Lung (tissue), 13 donors: ENCODE measurements around the gene METAP1. TPM values are rescaled to one million over a fixed set of nuclear protein-coding genes. Genes with fewer than 3 reads are reported as not detected.
"Not testable (repeated sequence)": the region's sequence is repeated elsewhere in the genome, so short reads cannot be mapped to it uniquely, and the experiment has no call there.

Experiments
- ATAC-seq: fragments of 200-7000 bp; cut with Tn5 transposase; one replicate; pipeline ENCODE4 v1.9.1; 2020; ENCODE audit warnings: moderate number of reproducible peaks; ENCODE audit not compliant: insufficient read depth, low FRiP score
- DNase-seq, 3 donors: peaks; one replicate each; pipeline ENCODE4 v3.0.0-alpha.2; 2013 to 2017
- H3K27ac ChIP-seq, 2 donors: one replicate each; pipeline ENCODE4 v1.5.1; 2013; ENCODE audit warnings: mild to moderate bottlenecking in 2 of 2, moderate library complexity in 2 of 2, control low read depth in 1 of 2, inconsistent platforms in 1 of 2, low read depth in 1 of 2, low read length in 1 of 2
- H3K27me3 ChIP-seq, 3 donors: one replicate each; pipeline ENCODE4 v1.5.1; 2013; ENCODE audit warnings: low read length in 2 of 3; ENCODE audit not compliant: control insufficient read depth in 3 of 3, insufficient read depth in 3 of 3
- H3K36me3 ChIP-seq, 4 donors: one replicate each; pipeline ENCODE4 v1.5.1; 2013; ENCODE audit warnings: low read length in 4 of 4, mild to moderate bottlenecking in 1 of 4, moderate library complexity in 1 of 4; ENCODE audit not compliant: control insufficient read depth in 4 of 4, insufficient read depth in 4 of 4
- H3K4me1 ChIP-seq, 5 donors: one replicate each; pipeline ENCODE4 v1.5.1; 2013; ENCODE audit warnings: low read length in 5 of 5, mild to moderate bottlenecking in 2 of 5, moderate library complexity in 1 of 5; ENCODE audit not compliant: control insufficient read depth in 5 of 5, insufficient read depth in 5 of 5
- H3K4me3 ChIP-seq: one replicate; pipeline ENCODE4 v1.5.1; 2013; ENCODE audit warnings: mild to moderate bottlenecking, control low read depth, moderate library complexity
- H3K9ac ChIP-seq, 2 donors: one replicate each; pipeline ENCODE4 v1.5.1; 2013; ENCODE audit warnings: low read length in 2 of 2, control low read depth in 1 of 2; ENCODE audit not compliant: insufficient read depth in 1 of 2
- H3K9me3 ChIP-seq, 4 donors: one replicate each; pipeline ENCODE4 v1.5.1; 2013; ENCODE audit warnings: low read length in 3 of 4, mild to moderate bottlenecking in 1 of 4, moderate library complexity in 1 of 4; ENCODE audit not compliant: control insufficient read depth in 4 of 4, insufficient read depth in 3 of 4
- WGBS, 2 donors: extraction: QIAGEN DNeasy Blood & Tissue Kit; methylation state at CpG; one replicate each; pipeline ENCODE4 v1.1.7; 2013; 5-methylcytosine and 5-hydroxymethylcytosine counted together
- polyA plus RNA-seq, 2 donors: library from polyadenylated mRNA; stranded (reverse); fragments of 200-250 nt; gene quantifications; one replicate each; pipeline ENCODE4 v1.2.1, GENCODE V29; 2013
- small RNA-seq: library from RNA; depleted of rRNA; stranded (forward); fragments of <200 nt; gene quantifications from one replicate; pipeline ENCODE3, GENCODE V24; 2014; ENCODE audit warnings: low replicate concordance
- total RNA-seq, 2 donors: library from RNA; depleted of rRNA in 1 of 2; stranded (reverse); fragments of >200 nt in 1 of 2; gene quantifications; one replicate each; pipeline ENCODE4 v1.2.1, GENCODE V29; 2014 to 2021
- TF ChIP-seq, protein P1 (sequence below): IDR thresholded peaks from 2 replicates; pipeline ENCODE4 v1.5.1; 2012; ENCODE audit warnings: mild to moderate bottlenecking; ENCODE audit errors: control extremely low read depth, extremely low read depth
- donor health status: control.
- donor health status: control.
- donor health status: Bipolar disorder and iron deficiency.
- donor health status: healthy.
- donor health status: DM: yes; HTN: yes; CAD: no.

The METAP1 gene
- total and polyA plus RNA-seq, 4 donors = 19.1 to 38.4 (median 27.6) TPM

DNA sequence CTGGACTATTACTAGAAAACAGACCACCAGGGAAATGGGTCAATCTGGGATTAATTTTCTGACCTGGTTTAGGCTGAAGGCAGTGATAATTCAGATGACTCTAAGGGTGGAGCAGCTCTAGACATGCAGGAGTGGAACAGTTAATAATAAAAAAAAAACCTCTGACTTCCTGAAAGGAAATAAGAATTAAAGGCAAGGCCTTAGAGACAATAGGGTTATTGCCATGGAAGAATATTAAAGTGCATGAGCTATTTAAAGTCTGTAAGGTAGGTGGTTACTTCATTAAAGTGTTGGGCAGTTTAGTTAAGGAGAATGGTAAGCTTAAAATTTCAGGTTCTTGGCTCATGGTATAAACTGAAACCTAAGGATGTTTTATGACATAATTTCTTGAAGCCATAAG is 107.6 kb downstream of the METAP1 start:
- Histone ChIP-seq H3K9ac (no peak overlapping the region), H3K4me1 (no peaks in the 10 kb centered on the region), H3K27me3 (no peaks in the 10 kb centered on the region), H3K36me3 (peaks cover 0 to 3% (median 0%) of the 10 kb centered on the region in 4 donors), H3K4me3 (no peak overlapping the region), H3K27ac (no peak overlapping the region), H3K9me3 (no peaks in the 10 kb centered on the region)
- ATAC-seq (no peak), DNase-seq (no peak)
- TF ChIP-seq, protein P1, sequence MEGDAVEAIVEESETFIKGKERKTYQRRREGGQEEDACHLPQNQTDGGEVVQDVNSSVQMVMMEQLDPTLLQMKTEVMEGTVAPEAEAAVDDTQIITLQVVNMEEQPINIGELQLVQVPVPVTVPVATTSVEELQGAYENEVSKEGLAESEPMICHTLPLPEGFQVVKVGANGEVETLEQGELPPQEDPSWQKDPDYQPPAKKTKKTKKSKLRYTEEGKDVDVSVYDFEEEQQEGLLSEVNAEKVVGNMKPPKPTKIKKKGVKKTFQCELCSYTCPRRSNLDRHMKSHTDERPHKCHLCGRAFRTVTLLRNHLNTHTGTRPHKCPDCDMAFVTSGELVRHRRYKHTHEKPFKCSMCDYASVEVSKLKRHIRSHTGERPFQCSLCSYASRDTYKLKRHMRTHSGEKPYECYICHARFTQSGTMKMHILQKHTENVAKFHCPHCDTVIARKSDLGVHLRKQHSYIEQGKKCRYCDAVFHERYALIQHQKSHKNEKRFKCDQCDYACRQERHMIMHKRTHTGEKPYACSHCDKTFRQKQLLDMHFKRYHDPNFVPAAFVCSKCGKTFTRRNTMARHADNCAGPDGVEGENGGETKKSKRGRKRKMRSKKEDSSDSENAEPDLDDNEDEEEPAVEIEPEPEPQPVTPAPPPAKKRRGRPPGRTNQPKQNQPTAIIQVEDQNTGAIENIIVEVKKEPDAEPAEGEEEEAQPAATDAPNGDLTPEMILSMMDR = no peak

DNA sequence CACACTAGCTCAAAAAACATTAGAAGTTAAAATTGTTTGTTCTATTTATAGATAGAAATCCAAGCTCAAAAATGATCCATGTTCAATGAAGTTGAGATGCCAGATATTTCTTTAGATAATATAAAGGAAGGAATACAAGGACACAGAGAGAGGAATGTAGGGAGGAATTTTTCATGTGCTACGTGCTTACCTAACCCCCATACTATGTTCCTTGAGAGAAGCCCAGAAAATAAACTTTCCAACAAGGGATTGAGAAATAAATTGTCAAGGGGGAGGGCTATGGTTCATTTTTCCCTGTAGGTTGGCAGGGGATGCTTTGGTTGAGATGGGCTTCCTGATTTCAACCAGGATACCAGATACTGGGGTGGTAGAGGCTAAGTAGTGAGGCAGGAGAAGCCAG is 108.6 kb downstream of the METAP1 start:
- H3K9ac ChIP-seq = no peak overlapping the region
- no peaks in the 10 kb centered on the region for H3K4me1 ChIP-seq
- H3K27me3 ChIP-seq = no peaks in the 10 kb centered on the region
- TF ChIP-seq, protein P1 = no peak
- H3K9me3 ChIP-seq = no peaks in the 10 kb centered on the region
- H3K36me3 ChIP-seq = peaks cover 0 to 3% (median 0%) of the 10 kb centered on the region in 4 donors
- 79 to 89% methylated on average over 1 of the region's 1 CpG for WGBS, 2 donors
- H3K4me3 ChIP-seq = no peak overlapping the region
- H3K27ac ChIP-seq = no peak overlapping the region
- DNase-seq (no peak), ATAC-seq (no peak)

DNA sequence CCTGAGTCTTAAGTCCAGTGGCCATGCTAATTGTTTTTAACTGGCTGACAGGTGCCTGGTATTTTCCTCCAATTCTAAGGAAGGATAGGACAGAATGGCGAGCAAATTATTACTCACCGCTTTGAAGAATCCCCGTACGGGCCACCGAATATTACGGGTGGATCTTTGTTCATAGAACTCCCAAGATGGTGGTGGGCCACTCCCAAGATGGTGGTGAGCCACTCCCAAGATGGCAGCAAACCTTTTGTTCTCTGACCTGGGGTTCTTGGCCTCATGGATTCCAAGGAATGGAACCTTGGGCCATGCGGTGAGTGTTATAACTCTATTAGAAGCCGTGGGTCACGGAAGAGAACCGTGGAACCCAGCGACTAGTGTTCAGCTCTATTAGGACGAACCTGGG is 113.8 kb downstream of the METAP1 start:
- H3K4me1 ChIP-seq, ATAC-seq, H3K9ac ChIP-seq, H3K27ac ChIP-seq, H3K27me3 ChIP-seq, H3K36me3 ChIP-seq, H3K9me3 ChIP-seq, DNase-seq, H3K4me3 ChIP-seq: not testable (repeated sequence)
- 90 to 91% methylated on average over 11 to 12 of the region's 12 CpGs for WGBS, 2 donors

Small RNA genes lying within 50 kb of the gene (small RNA-seq; reads per million reads assigned to genes)
- gene MIR3684 = not detected
- not detected for gene RNU7-149P

Other genes starting within 250 kb of the METAP1 start
- 100 to 1,000 TPM in 1 of 2 donors, 10 to 100 TPM in 1; 59.6 to 121 TPM for gene EIF4E, start 66.6 kb upstream of the METAP1 start, total RNA-seq
- gene EIF4E, start 66.6 kb upstream of the METAP1 start, polyA plus RNA-seq = 10 to 100 TPM; 10.4 to 56.0 TPM
- 100 to 1,000 TPM; 114 to 143 TPM for gene ADH5, start 93.1 kb downstream of the METAP1 start, total RNA-seq
- gene ADH5, start 93.1 kb downstream of the METAP1 start, polyA plus RNA-seq = 100 to 1,000 TPM in 1 of 2 donors, 10 to 100 TPM in 1; 83.7 to 140 TPM
- under 1 TPM; 0.18 to 0.68 TPM for gene ADH4, start 148.6 kb downstream of the METAP1 start, total RNA-seq
- under 1 TPM; 0.12 to 0.16 TPM for gene ADH4, start 148.6 kb downstream of the METAP1 start, polyA plus RNA-seq
- 1 to 10 TPM in 1 of 2 donors, under 1 TPM in 1; 0.43 to 2.2 TPM for gene ADH6, start 223.5 kb downstream of the METAP1 start, total RNA-seq
- under 1 TPM; 0.16 to 0.33 TPM for gene ADH6, start 223.5 kb downstream of the METAP1 start, polyA plus RNA-seq